Esophagus squamous epithelium (tissue), 4 donors: ENCODE measurements around the gene DPYSL4.

Experiments used
- POLR2A ChIP-seq, 4 donors: fragments of 450-650 bp; IDR thresholded peaks; one replicate each; pipeline ENCODE4 v1.6.1; 2017; ENCODE audit warnings: antibody characterized with exemption in 4 of 4, mild to moderate bottlenecking in 4 of 4, moderate library complexity in 3 of 4
- TF ChIP-seq, protein P1 (sequence below), 6 experiments: fragments of 450-650 bp in 4 of 6; fragments of 200-600 bp in 2 of 6; sonication (generic) in 2 of 6; IDR thresholded peaks; one replicate each; pipeline ENCODE4 v1.5.1; 2016 to 2019; ENCODE audit warnings: antibody characterized with exemption in 6 of 6, mild to moderate bottlenecking in 4 of 6, moderate library complexity in 4 of 6

DNA sequence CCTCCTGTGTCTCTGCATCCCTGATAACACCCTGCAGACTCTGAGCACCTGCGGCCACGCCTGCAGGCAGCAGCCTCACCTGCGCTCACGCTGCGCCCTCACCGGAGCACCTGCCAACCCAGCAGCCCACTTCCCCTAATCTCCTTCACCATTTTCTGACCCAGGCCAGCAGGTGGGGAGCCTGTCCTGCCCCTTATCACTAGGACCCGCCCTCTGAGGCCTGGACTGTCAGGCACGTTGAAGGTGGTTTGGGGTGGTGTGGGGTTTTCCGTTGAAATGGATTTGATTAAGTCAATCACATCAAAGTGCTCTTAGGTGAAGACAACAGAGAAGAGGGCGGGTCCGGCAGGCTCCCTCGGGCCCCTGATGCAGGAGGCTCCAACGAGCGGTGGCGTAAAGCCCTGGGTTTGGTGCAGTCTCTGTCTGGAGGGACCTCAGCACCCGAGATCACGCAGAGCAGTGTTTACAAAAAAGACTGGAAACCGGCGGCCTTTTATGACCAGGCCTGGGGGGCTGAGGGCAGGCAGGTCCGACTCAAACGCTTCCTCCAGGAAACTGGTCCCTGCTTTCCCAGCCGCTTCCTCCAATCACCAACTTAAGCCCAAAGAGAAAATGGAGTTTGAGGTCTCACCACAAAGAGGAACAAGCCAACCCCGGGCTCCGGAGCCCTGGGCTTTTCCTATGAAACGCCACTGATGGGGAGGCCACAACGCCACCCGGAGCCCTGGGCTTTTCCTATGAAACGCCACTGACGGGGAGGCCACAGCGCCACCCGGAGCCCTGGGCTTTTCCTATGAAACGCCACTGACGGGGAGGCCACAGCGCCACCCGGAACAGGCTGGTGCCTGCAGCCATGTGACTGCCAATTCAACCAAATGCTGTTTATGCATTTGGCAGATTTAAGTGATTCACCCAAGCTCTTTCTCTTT lies 45.5 kb downstream of the DPYSL4 start:
- TF ChIP-seq, protein P1, sequence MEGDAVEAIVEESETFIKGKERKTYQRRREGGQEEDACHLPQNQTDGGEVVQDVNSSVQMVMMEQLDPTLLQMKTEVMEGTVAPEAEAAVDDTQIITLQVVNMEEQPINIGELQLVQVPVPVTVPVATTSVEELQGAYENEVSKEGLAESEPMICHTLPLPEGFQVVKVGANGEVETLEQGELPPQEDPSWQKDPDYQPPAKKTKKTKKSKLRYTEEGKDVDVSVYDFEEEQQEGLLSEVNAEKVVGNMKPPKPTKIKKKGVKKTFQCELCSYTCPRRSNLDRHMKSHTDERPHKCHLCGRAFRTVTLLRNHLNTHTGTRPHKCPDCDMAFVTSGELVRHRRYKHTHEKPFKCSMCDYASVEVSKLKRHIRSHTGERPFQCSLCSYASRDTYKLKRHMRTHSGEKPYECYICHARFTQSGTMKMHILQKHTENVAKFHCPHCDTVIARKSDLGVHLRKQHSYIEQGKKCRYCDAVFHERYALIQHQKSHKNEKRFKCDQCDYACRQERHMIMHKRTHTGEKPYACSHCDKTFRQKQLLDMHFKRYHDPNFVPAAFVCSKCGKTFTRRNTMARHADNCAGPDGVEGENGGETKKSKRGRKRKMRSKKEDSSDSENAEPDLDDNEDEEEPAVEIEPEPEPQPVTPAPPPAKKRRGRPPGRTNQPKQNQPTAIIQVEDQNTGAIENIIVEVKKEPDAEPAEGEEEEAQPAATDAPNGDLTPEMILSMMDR (IDR thresholded peaks at IDR 0.05), result no peak
- no peak for TF ChIP-seq POLR2A (IDR thresholded peaks at IDR 0.05)
